IPS-NIHi11 (cell line): ENCODE results near the gene OR2M5.

Source experiments
- DNase-seq: peaks from one replicate; pipeline ENCODE4 v3.0.0; 2012; ENCODE audit warnings: mixed read lengths, low spot score

OR2M5 gene, protein sequence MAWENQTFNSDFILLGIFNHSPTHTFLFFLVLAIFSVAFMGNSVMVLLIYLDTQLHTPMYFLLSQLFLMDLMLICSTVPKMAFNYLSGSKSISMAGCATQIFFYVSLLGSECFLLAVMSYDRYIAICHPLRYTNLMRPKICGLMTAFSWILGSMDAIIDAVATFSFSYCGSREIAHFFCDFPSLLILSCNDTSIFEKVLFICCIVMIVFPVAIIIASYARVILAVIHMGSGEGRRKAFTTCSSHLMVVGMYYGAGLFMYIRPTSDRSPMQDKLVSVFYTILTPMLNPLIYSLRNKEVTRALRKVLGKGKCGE

GRCh38 chr1:248144513-248145198, at the start of gene OR2M5:
TSS of gene OR2M5 (plus strand) at chr1:248145148. CDS start at chr1:248145148, 0 bp downstream.
- no peak for DNase-seq

DNA sequence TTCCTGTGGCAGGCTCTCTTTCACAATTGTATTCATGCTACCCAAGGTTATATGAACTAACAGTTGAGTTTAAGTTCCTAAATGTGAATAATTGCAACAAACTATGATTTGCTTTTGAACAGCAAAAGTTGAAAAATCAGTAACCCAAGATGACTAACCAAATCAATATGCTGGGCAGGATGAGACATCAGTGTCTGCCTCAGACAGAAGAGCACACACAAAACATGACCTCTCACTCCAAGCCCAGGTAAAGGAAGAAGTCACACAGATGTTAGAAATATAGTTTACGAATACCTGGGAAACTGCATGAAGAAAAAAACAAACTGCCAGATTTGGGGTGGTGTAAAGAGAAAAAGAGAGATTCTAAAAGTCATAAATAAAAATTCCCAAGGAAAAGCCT, 46.4 kb upstream of the OR2M5 start:
- no peak for DNase-seq

DNA sequence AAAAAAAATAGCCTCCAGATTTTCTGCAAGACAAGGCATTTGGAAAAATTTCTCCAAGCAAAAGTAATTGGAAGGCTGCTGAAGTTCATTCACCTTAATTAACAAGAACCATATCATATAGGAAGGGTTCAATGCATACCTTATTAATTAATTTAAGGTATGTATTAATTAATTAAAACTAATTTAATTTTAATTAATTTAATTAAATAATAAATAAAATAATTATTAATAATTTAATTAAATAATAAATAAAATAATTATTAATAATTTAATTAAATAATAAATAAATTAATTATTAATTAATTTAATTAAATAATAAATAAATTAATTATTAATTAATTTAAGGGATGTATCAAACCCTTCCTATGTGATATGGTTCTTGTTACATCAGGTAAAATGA, 42.1 kb upstream of the OR2M5 start:
- no peak for DNase-seq

GRCh38 chr1:248111157-248111556, 33.8 kb upstream of the OR2M5 start:
- DNase-seq: no peak

DNA sequence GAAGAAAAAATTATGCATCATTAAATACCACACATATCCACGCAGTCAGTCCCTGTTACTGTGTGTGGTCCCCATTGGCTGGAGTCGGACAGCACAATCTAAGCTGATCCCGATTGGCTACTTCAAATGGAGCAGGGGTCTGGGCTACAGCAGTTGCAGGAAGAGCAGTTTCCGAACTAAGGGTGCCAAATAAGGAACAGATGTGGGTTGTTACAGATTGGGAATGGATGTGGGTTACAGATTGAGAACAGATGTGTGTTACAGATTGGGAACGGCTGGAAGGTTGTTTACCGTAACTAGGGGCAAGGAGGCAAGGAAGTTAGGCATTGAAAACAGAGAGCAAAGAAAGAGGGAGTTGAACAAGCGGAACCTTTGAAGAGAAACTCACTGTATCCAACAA, 30.1 kb upstream of the OR2M5 start:
- DNase-seq: no peak

DNA sequence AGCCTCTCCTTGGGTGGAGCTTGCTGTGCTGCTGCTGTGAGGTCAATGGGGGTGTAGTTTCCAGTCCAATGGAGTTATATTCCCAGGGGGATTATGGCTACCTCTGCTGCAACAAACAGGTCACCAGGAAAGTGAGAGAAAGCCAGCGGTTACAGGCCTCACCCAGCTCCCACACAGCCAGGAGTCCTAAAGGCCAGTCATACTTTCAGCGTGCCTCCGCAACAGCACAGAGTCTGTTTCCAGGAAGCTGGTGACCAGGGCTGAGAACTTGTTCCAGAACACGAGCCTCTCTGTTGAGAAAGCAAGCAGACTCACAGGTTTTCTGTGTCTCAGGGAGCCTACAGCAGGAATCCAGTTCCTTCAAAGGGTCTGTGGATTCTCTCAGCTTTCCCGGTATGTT, 17.3 kb upstream of the OR2M5 start:
- no peak for DNase-seq

DNA sequence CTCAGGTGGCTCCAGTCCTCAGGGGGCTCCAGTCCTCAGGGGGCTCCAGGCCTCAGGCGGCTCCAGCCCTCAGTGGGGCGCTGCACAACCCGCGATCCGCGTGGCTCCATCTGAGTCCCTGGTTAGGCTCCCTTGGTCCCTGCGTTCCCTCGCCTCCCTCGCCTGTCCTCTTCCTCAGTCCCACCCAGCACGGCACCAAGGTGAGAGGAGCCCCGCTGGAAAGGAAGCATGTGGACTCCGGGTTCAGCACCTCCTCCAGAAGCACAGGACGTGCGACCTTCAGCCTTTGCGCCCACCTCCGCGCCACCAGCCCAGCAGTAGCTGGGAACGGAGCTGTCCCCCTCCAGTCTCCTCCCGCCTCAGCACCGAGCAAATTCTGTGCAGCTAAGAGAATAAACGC, 8.1 kb upstream of the OR2M5 start:
- no peak for DNase-seq

GRCh38 chr1:248140846-248141245, 4.1 kb upstream of the OR2M5 start:
- no peak for DNase-seq

DNA sequence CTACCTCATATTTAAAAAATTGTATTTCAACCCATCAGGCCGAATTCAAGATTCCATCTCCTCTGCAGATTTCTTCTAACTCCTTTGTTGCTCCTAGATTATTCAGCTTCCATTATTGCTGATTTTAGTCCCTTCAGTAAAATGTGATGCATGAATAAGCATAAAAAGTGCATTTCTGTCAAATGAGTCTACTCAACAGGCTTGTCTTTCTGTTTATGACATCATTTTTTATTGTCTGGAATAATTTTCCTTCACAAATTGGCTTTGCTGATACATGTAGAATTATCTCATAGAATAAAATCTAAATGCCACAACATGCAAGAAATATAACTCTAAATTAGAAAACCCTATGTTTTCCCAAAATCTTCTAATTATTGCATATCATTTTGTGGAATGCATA, 1.6 kb upstream of the OR2M5 start:
- DNase-seq: no peak

DNA sequence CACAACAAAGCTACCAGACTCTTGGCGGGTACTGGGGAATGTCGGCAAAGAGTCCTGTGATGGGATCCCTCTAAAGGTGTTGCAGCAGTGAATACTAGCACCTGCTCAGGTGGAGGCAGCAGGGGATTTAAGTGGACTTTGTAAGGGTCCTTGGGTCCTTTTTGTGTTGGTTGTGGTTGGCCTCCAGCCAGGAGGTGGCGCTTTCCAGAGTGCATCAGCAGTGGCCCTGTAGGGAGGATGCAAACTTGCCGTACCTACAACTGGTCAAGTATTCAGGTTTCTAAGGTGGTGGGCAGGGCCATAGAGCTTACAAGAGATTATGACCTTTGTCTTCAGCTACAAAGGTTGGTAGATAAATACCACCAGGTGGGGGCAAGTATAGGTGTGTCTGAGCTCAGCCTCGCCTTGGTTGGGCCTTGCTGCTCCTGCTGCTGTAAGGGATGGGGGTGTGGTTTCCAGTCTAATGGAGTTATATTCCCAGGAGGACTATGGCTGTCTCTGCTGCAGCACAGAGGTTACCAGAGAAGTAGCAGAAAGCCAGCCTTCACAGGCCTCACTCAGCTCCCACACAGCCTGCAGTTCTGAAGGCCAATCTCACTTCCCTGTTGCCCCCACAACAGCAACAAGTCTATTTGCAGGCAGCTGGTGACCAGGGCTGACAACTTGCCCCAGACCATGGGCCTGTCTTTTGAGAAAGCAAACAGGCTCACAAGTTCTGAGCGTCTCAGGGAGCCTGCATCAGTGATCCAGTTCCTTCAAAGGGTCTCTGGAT, 7.3 kb downstream of the OR2M5 start:
- no peak for DNase-seq

DNA sequence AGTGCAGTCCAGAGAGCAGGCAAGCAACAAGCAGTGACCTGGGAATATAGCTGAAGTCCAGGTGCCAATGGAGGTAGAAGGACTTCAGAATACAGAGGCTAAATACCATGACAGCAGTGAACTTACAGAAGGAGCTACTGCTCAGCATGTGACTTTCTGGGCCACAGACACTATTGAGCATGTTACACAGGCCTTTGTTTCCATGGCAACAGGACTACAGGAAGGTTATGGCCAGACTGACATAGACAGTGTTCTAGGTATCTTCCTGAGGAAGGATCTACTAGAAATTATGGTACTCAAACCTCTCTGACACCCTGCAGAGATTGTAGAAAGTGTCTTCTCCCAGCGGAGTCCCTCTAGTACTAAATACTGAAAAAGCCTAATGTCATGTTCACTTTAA, 11.0 kb downstream of the OR2M5 start:
- no peak for DNase-seq

DNA sequence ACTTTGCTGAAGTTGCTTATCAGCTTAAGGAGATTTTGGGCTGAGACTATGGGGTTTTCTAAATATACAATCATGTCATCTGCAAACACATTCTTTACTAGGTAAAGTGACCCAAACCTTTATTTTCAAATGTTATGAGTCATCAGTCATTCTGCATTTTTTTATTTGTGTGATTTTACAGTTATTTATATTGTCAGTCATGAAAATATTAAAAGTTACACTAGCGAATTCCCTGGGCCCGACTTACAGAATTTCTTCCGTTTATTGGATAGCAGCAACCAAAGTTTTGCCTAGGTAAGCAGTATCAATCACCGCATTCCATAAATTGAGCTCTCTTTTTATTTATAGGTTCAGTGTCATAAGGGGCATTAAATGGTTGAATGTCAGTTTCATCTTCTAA, 13.8 kb downstream of the OR2M5 start:
- no peak for DNase-seq

- DNase-seq: no peak
These were observed 19.1 kb downstream of the OR2M5 start for GRCh38 chr1:248164031-248164430.

GRCh38 chr1:248165186-248165585, 20.2 kb downstream of the OR2M5 start:
- no peak for DNase-seq

DNA sequence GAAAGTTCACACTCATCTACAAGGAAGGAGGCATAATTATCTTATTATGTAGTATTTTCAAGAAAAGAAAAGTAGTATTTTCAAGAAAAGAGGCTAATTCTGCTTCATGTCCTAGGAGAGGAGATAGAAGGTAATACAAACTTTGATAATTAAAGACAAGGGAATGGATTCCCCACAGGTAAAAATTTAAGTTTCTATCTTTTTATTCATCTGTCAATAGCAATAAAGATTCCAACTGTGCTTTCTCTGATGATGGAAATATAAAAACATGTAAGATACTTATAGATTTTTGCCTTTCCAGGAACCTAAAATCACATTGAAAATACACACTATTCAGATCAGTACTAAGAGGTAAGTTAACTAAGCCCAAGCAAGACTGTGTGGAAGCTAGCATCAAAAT, 29.6 kb downstream of the OR2M5 start, which contains the start of gene OR2M2:
Gene OR2M2 (plus strand): TSS at position 301 of the 400 bp plus-strand sequence. CDS start 5,165 bp downstream, outside the sequence.
- no peak for DNase-seq

GRCh38 chr1:248183996-248184395, 39.0 kb downstream of the OR2M5 start:
- DNase-seq: no peak

DNA sequence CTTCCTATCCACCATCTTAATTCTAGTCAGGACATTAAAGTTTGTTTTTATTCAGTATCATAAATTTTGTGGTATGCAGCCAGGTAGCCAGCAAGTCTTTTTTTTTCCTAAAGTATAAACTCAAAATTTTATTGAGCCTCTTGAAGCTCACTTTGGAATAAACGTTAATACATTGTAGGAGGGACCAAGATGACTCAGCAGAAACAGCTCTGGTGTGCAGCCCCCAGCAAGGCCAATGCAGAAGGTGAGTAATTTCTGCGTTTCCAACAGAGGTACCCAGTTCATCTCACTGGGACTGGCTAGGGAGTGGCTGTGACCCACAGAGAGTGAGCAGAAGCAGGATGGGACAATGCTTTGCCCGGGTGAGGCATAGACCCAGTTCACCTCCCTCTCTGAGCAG, 42.4 kb downstream of the OR2M5 start:
- no peak for DNase-seq

DNA sequence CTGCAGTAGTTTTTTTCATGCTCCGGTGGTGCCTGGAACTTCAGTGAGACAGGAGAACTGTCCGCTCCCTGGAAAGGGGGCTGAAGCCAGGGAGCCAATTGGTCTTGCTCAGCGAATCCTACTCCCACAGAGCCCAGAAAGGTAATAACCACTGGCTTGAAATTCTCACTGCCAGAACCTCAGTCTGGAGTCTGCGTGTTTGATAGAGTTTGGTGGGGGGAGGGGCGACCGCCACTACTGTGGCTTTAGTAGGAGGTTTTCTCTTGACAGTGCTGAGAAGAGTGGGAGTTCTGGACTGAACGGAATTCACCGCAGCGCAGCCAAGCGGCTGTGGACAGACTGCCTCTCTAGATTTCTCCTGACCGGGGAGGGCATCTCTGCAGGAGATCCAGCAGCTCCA, 44.1 kb downstream of the OR2M5 start:
- DNase-seq: no peak

DNA sequence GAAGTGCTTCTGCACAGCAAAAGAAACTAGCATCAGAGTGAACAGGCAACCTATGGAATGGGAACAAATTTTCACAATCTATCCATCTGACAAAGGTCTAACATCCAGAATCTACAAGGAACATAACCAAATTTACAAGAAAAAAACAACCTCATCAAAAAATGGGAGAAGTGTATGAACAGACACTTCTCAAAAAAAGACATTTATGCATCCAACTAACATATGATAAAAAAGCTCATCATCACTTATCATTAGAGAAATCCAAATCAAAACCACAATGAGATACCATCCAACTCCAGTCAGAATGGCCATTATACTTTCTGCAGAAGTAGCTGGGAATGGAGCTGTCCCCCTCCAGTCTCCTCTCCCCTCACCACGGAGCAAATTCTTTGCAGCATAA, 49.2 kb downstream of the OR2M5 start:
- DNase-seq: no peak
